Astrocyte of the cerebellum (primary cell): ENCODE data around the gene NPR3.
A peak's percentile ranks its signal among the peaks of the same experiment; 100 is the strongest.

ENCODE experiments used
- DNase-seq: peaks from one replicate; pipeline ENCODE4 v3.0.0-alpha.2; 2011; ENCODE audit warnings: low read depth
- H3K4me3 ChIP-seq: 2 replicates; pipeline ENCODE4 v1.5.1; 2011; ENCODE audit warnings: mild to moderate bottlenecking, low read depth, low read length, moderate library complexity
- CTCF ChIP-seq: IDR thresholded peaks from 2 replicates; pipeline ENCODE4 v1.5.1; 2012; ENCODE audit warnings: low read length, low read depth, moderate library complexity, mild to moderate bottlenecking; ENCODE audit errors: missing control alignments
- in situ Hi-C: cut with HindIII; loops from 2 replicates; pipeline ENCODE4 v1.10.0; 2017; ENCODE audit warnings: low sequenced_read_pairs

NPR3 gene

GRCh38 chr5:32752411-32752810 lies 41.3 kb downstream of the NPR3 start:
- TF ChIP-seq CTCF, result no peak
- H3K4me3 ChIP-seq, result no peak overlapping the region
- DNase-seq, result no peak
- in situ Hi-C loops, result no loop called here

- in situ Hi-C loops, result no loop called here
- no peak overlapping the region for H3K4me3 ChIP-seq
- no peak for TF ChIP-seq CTCF
- no peak for DNase-seq
These were observed 41.9 kb downstream of the NPR3 start for GRCh38 chr5:32753051-32753450.

GRCh38 chr5:32753765-32754164 lies 42.6 kb downstream of the NPR3 start:
- TF ChIP-seq CTCF, result no peak
- no peak overlapping the region for H3K4me3 ChIP-seq
- no peak for DNase-seq
- in situ Hi-C loops, result no loop called here

GRCh38 chr5:32754284-32754683 lies 43.2 kb downstream of the NPR3 start:
- in situ Hi-C loops, result no loop called here
- no peak for DNase-seq
- no peak for TF ChIP-seq CTCF
- no peak overlapping the region for H3K4me3 ChIP-seq

- no peak for TF ChIP-seq CTCF
- DNase-seq, result peak; percentile 53
- H3K4me3 ChIP-seq, result no peak overlapping the region
- in situ Hi-C loops, result no loop called here
These were observed 49.0 kb downstream of the NPR3 start for GRCh38 chr5:32760091-32760509.

GRCh38 chr5:32765266-32765665 lies 54.1 kb downstream of the NPR3 start:
- in situ Hi-C loops, result no loop called here

More at GRCh38 chr5:32765266-32765665, 54.1 kb downstream of the NPR3 start:
- H3K4me3 ChIP-seq, result no peak overlapping the region
- TF ChIP-seq CTCF, result no peak
- DNase-seq, result no peak
